HepG2 (cell line): Measurements from ENCODE around the gene TFB1M. TPM values are rescaled to one million over a fixed set of nuclear protein-coding genes. Genes with fewer than 3 reads are reported as not detected.

Experiments
- ETV6 ChIP-seq: sonication (generic); formaldehyde crosslinking; conservative IDR thresholded peaks from 2 replicates; pipeline ENCODE4 v1.4.0; 2020; ENCODE audit warnings: missing genetic modification reagents
- JUNB ChIP-seq: sonication (generic); formaldehyde crosslinking; IDR thresholded peaks from 2 replicates; pipeline ENCODE4 v1.8.0; 2022; ENCODE audit warnings: missing genetic modification reagents, mild to moderate bottlenecking, borderline replicate concordance
- KDM1A ChIP-seq: IDR thresholded peaks from 2 replicates; pipeline ENCODE4 v1.6.1; 2016; ENCODE audit warnings: missing compliant biosample characterization
- KLF6 ChIP-seq: IDR thresholded peaks from 2 replicates; pipeline ENCODE4 v1.8.0; 2016; ENCODE audit warnings: missing biosample characterization, missing genetic modification reagents
- SAFB2 ChIP-seq: sonication (generic); formaldehyde crosslinking; IDR thresholded peaks from 2 replicates; pipeline ENCODE4 v1.5.1; 2020; ENCODE audit warnings: missing genetic modification reagents, low read depth, mild to moderate bottlenecking, borderline replicate concordance
- TCF7L2 ChIP-seq: IDR thresholded peaks from 2 replicates; pipeline ENCODE4 v1.6.1; 2011; ENCODE audit warnings: mild to moderate bottlenecking, low read depth, low read length, moderate library complexity
- TSC22D2 ChIP-seq: sonication (generic); formaldehyde crosslinking; IDR thresholded peaks from 2 replicates; pipeline ENCODE4 v1.5.1; 2020; ENCODE audit warnings: missing genetic modification reagents, mild to moderate bottlenecking, borderline replicate concordance
- ZBTB7A ChIP-seq: sonication (generic); formaldehyde crosslinking; IDR thresholded peaks from 2 replicates; pipeline ENCODE4 v1.8.0; 2022; ENCODE audit warnings: mild to moderate bottlenecking, missing genetic modification reagents
- ZFP1 ChIP-seq: IDR thresholded peaks from 2 replicates; pipeline ENCODE4 v1.6.1; 2016
- ZFY ChIP-seq: sonication (generic); formaldehyde crosslinking; IDR thresholded peaks from 2 replicates; pipeline ENCODE4 v1.4.0; 2020; ENCODE audit warnings: missing genetic modification reagents
- ZKSCAN8 ChIP-seq: IDR thresholded peaks from 2 replicates; pipeline ENCODE4 v1.6.1; 2016; ENCODE audit warnings: borderline replicate concordance, missing genetic modification reagents, missing compliant biosample characterization
- ZNF101 ChIP-seq: sonication (generic); formaldehyde crosslinking; IDR thresholded peaks from 2 replicates; pipeline ENCODE4 v1.4.0; 2020; ENCODE audit warnings: mild to moderate bottlenecking, low read depth, missing genetic modification reagents, borderline replicate concordance
- ZNF17 ChIP-seq: sonication (generic); formaldehyde crosslinking; IDR thresholded peaks from 2 replicates; pipeline ENCODE4 v1.5.0; 2020; ENCODE audit warnings: mild to moderate bottlenecking, missing genetic modification reagents
- ZNF234 ChIP-seq: sonication (generic); formaldehyde crosslinking; conservative IDR thresholded peaks from 2 replicates; pipeline ENCODE4 v1.5.1; 2020; ENCODE audit warnings: mild to moderate bottlenecking, missing genetic modification reagents
- ZNF235 ChIP-seq: sonication (generic); formaldehyde crosslinking; IDR thresholded peaks from 2 replicates; pipeline ENCODE4 v1.8.1; 2023; ENCODE audit warnings: mild to moderate bottlenecking, missing genetic modification reagents, borderline replicate concordance
- ZNF33B ChIP-seq: sonication (generic); formaldehyde crosslinking; IDR thresholded peaks from 2 replicates; pipeline ENCODE4 v1.5.1; 2020; ENCODE audit warnings: mild to moderate bottlenecking, missing genetic modification reagents
- ZNF350 ChIP-seq: sonication (generic); formaldehyde crosslinking; IDR thresholded peaks from 2 replicates; pipeline ENCODE4 v1.4.0; 2020; ENCODE audit warnings: mild to moderate bottlenecking, low read depth, missing genetic modification reagents, borderline replicate concordance
- ZNF660 ChIP-seq: sonication (generic); formaldehyde crosslinking; IDR thresholded peaks from 2 replicates; pipeline ENCODE4 v1.5.1; 2020; ENCODE audit warnings: mild to moderate bottlenecking, low read depth, missing genetic modification reagents, borderline replicate concordance
- ZNF775 ChIP-seq: sonication (generic); formaldehyde crosslinking; IDR thresholded peaks from 2 replicates; pipeline ENCODE4 v1.4.0; 2020; ENCODE audit warnings: missing genetic modification reagents, mild to moderate bottlenecking, moderate library complexity, borderline replicate concordance
- ZNF790 ChIP-seq: sonication (generic); formaldehyde crosslinking; IDR thresholded peaks from 2 replicates; pipeline ENCODE4 v1.8.0; 2022; ENCODE audit warnings: missing genetic modification reagents, mild to moderate bottlenecking, borderline replicate concordance
- ZNF792 ChIP-seq: IDR thresholded peaks from 2 replicates; pipeline ENCODE4 v1.6.1; 2016
- polyA plus RNA-seq, 8 experiments: library from polyadenylated mRNA; depleted of rRNA in 3 of 8; stranded (reverse) in 7 of 8; unstranded in 1 of 8; fragments of >200 nt; fragmentation: Illumina TruSeq in 4 of 8; extraction: Trizol in 4 of 8; gene quantifications; 2 replicates each; pipeline versions ENCODE4 v1.2.1 to v1.2.3, GENCODE V29; 2011 to 2016; ENCODE audit warnings: low read depth in 4 of 8, missing spikeins in 1 of 8, mixed read lengths in 1 of 8; ENCODE audit not compliant: insufficient read depth in 1 of 8
- total RNA-seq, 5 experiments: library from RNA; depleted of rRNA; stranded (reverse); fragments of >200 nt; fragmentation: Illumina TruSeq; extraction: Trizol; gene quantifications; 2 replicates each; pipeline ENCODE4 v1.2.3, GENCODE V29; 2016; ENCODE audit warnings: low read depth in 1 of 5
- TF ChIP-seq, protein P1 (sequence below): sonication (generic); formaldehyde crosslinking; IDR thresholded peaks from 2 replicates; pipeline ENCODE4 v1.4.0; 2020; ENCODE audit warnings: mild to moderate bottlenecking, missing genetic modification reagents, borderline replicate concordance
- TF ChIP-seq, protein P2 (sequence below): sonication (generic); formaldehyde crosslinking; IDR thresholded peaks from 2 replicates; pipeline ENCODE4 v1.8.0; 2023; ENCODE audit warnings: mild to moderate bottlenecking, missing genetic modification reagents
- TF ChIP-seq, protein P3 (sequence below): sonication (generic); formaldehyde crosslinking; IDR thresholded peaks from 2 replicates; pipeline ENCODE4 v1.8.1; 2023; ENCODE audit warnings: mild to moderate bottlenecking, missing genetic modification reagents, borderline replicate concordance
- TF ChIP-seq, protein P4 (sequence below): sonication (generic); IDR thresholded peaks from 2 replicates; pipeline ENCODE4 v1.6.1; 2016; ENCODE audit warnings: low read depth, borderline replicate concordance

TFB1M gene
- total and polyA plus RNA-seq, 2 of the 13 experiments (the other 11 are each of a cell fraction or from before 2014, with no cell fraction given) = 91.4 to 122 TPM

- TF ChIP-seq ZNF235 (CRISPR knock-in tag) = no peak
- TF ChIP-seq ZFP1 = no peak
- TF ChIP-seq ZNF33B (CRISPR knock-in tag) = no peak
- TF ChIP-seq SAFB2 = no peak
- TF ChIP-seq, protein P1, sequence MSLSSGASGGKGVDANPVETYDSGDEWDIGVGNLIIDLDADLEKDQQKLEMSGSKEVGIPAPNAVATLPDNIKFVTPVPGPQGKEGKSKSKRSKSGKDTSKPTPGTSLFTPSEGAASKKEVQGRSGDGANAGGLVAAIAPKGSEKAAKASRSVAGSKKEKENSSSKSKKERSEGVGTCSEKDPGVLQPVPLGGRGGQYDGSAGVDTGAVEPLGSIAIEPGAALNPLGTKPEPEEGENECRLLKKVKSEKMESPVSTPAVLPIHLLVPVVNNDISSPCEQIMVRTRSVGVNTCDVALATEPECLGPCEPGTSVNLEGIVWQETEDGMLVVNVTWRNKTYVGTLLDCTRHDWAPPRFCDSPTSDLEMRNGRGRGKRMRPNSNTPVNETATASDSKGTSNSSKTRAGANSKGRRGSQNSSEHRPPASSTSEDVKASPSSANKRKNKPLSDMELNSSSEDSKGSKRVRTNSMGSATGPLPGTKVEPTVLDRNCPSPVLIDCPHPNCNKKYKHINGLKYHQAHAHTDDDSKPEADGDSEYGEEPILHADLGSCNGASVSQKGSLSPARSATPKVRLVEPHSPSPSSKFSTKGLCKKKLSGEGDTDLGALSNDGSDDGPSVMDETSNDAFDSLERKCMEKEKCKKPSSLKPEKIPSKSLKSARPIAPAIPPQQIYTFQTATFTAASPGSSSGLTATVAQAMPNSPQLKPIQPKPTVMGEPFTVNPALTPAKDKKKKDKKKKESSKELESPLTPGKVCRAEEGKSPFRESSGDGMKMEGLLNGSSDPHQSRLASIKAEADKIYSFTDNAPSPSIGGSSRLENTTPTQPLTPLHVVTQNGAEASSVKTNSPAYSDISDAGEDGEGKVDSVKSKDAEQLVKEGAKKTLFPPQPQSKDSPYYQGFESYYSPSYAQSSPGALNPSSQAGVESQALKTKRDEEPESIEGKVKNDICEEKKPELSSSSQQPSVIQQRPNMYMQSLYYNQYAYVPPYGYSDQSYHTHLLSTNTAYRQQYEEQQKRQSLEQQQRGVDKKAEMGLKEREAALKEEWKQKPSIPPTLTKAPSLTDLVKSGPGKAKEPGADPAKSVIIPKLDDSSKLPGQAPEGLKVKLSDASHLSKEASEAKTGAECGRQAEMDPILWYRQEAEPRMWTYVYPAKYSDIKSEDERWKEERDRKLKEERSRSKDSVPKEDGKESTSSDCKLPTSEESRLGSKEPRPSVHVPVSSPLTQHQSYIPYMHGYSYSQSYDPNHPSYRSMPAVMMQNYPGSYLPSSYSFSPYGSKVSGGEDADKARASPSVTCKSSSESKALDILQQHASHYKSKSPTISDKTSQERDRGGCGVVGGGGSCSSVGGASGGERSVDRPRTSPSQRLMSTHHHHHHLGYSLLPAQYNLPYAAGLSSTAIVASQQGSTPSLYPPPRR (CRISPR knock-in tag) = no peak; the same call in 1 of the 2 replicates
- no peak for TF ChIP-seq ETV6 (CRISPR knock-in tag)
- no peak for TF ChIP-seq TCF7L2
- no peak for TF ChIP-seq ZNF792 (CRISPR knock-in tag)
- no peak for TF ChIP-seq ZNF101 (CRISPR knock-in tag)
- no peak; the same call in 1 of the 2 replicates for TF ChIP-seq JUNB (CRISPR knock-in tag)
- no peak for TF ChIP-seq KLF6 (CRISPR knock-in tag)
- TF ChIP-seq, protein P2, sequence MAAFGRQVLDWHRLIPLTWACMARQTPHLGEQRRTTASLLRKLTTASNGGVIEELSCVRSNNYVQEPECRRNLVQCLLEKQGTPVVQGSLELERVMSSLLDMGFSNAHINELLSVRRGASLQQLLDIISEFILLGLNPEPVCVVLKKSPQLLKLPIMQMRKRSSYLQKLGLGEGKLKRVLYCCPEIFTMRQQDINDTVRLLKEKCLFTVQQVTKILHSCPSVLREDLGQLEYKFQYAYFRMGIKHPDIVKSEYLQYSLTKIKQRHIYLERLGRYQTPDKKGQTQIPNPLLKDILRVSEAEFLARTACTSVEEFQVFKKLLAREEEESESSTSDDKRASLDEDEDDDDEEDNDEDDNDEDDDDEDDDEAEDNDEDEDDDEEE (CRISPR knock-in tag) = no peak
- no peak for TF ChIP-seq ZNF790
- no peak for TF ChIP-seq ZNF17 (CRISPR knock-in tag)
- TF ChIP-seq ZNF350 (CRISPR knock-in tag) = peak; percentile 70; the same call in 1 of the 2 replicates
- TF ChIP-seq ZNF775 = no peak
- TF ChIP-seq, protein P3, sequence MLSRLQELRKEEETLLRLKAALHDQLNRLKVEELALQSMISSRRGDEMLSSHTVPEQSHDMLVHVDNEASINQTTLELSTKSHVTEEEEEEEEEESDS (CRISPR knock-in tag) = no peak
- TF ChIP-seq, protein P4, sequence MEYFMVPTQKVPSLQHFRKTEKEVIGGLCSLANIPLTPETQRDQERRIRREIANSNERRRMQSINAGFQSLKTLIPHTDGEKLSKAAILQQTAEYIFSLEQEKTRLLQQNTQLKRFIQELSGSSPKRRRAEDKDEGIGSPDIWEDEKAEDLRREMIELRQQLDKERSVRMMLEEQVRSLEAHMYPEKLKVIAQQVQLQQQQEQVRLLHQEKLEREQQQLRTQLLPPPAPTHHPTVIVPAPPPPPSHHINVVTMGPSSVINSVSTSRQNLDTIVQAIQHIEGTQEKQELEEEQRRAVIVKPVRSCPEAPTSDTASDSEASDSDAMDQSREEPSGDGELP = no peak
- no peak for TF ChIP-seq ZNF234 (CRISPR knock-in tag)
- TF ChIP-seq ZKSCAN8 (CRISPR knock-in tag) = no peak
- TF ChIP-seq KDM1A (CRISPR knock-in tag) = no peak
- no peak for TF ChIP-seq ZNF660 (CRISPR knock-in tag)
- TF ChIP-seq ZBTB7A (CRISPR knock-in tag) = no peak
- no peak for TF ChIP-seq TSC22D2 (CRISPR knock-in tag)
- peak; percentile 33 for TF ChIP-seq ZFY (CRISPR knock-in tag)
Measured at GRCh38 chr6:155325700-155326516, 11.6 kb upstream of the TFB1M start (continued).
